ENCODE measurements around the gene GNA12.
"Not testable (repeated sequence)": the region's sequence is repeated elsewhere in the genome, so short reads cannot be mapped to it uniquely, and the experiment has no call there.

Gene GNA12

DNA sequence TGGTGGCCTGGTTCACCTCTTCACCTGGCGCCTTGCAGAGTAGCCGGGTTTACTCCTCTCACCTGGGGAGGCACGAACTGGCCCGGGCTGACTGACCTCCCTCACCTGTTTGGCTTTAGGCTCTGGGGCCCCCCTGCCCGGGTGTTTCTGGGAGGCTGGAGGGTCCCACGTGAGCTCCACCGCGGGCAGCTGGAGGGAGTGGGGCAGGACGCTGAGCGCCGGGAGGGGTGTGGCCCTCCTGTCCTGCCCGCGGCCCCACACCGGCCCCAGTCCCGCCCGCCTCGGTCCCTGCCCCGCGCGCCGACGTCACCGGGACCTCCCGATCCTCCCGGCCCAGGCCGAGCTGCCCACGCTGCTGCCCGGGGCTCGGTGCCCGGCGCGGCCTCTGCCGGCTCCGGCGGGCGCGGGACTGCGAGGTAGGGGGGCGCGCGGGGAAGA lies 156.2 kb downstream of the GNA12 start, which contains the start of gene AMZ1:
Gene AMZ1, plus strand, starts transcription at position 322 of the 438 bp plus-strand sequence. CDS start 12,250 bp downstream, outside the sequence.
- no peak for DNase-seq

DNA sequence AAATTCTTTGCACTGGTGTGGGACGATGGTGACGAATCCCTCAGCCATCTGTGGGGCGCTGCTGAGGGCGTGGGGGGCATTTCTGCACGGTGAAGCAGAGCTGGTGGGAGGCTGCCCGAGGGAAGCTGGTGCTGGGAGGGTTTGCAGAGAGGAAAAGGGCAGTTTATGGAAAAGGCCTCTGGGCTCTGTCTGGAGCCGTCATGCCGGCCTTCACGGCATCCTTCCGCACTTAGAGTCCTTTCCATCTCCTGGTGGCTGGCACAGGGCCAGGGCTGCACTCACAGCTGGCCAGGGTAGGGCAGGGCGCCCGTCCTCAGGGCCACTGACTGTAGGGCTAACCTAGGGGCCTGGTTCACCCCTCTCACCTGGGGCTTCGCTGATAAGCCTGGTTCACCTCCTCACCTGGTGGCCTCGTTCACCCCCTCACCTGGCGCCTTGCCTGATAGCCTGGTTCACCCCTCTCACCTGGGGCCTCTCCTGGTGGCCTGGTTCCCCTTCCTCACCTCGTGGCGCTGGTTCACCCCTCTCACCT lies 156.7 kb downstream of the GNA12 start:
- peak; percentile 50 for DNase-seq

DNA sequence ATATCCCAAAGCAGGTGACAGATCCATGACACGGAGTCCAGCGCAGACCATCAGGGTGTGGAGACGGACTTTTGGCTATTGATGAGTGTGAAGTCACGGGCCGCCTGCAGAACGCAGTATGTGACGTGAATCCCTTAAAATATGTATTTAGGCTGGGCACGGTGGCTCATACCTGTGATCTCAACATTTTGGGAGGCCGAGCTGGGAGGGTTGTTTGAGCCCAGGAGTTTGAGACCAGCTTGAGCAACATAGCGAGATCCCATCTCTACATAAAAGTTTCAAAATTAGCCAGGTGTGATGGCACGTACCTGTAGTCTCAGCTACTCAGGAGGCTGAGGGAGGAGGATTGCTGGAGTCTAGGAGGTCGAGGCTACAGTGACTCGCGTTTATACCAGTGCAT lies 158.0 kb downstream of the GNA12 start:
- no peak for DNase-seq

DNA sequence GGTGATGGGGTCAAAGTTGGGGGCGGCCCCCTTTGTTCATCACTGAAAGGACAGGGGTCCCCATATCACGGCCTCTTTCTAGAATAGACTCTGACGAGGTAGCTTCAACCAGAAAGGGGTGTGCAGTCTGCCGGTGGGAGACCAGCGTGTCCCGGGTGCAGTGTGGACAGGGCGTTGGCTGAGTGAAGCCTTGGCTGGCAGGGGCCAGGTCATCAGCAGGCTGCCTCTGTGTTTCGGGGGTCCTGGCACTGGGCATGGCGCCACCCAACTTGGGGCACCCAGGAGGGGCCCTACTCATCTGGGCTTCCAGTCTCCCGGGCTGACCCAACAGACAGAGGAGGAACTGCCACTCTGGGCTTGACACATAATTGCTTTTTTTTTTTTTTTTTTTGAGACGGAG lies 159.6 kb downstream of the GNA12 start:
- no peak for DNase-seq

DNA sequence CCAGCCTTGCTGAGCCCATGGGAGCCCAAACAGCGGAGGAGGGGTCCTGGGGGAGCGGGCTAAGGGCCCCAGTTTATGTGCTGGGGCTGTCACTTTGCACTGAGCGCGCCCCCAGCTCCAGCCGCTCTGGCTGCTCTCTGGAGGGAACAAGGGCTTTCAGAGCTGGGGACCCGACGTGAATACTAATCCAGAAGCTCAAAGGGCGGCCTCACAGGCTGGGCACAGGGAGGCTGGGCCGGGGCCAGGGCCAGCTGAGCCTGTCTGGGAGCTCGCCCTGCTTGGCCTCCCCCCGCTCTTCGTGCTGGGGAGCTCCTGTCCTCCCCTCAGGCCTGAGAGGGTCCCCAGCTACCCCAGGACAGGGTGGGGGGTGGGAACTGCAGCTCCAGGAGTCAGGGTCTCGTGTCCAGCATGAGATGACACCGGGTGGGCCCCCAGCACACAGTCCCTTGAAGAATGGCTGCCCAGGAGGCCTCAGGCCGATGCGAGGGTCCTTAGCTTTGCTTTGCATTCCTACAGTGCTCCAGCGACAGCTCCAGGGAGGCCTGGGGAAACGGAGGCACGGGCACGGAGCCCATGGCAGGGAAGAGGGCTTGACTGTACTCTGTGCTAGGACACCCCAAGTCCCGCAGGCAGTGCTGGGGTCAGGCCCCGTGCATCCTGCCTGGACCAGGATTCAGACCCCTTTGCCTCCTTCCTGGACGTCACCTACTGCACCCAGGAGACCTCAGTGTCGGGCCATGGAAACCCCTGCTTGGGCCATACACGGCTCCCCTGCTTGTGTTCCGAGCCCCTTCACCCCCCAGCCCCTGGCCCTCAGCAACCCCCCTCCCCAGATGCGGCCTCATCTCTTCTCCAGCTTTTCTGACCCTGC lies 161.9 kb downstream of the GNA12 start:
- no peak for DNase-seq

DNA sequence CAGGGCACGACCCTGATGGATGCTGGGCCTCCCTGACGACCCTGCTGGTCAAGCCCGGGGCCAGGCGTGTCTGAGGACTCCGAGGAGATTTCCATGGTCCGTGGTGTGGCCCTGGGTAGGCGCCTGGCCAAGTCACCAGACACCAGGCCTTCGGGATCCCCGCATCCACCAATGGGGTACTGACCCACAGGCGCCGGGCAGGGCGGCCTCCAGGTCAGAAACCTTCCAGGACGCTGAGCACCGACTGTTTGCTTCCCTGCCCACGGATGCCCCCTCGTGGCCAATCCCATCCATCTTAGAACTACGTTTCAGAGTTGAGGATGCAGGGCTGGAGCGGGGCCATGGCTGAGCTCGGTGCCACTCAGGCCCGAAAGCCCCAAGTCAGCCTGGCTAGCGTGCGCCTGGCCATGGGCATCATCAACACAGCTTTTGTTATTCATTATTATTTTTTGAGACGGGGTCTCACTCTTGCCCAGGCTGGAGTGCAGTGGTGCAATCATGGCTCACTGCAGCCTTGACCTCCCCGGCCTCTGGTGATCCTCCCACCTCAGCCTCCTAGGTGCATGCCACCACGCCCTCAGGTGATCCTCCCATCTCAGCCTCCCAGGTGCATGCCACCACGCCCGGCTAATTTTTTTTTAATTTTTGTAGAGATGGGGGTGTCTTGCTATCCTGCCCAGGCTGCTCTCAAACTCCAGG lies 163.2 kb downstream of the GNA12 start:
- peak; percentile 57 for DNase-seq

DNA sequence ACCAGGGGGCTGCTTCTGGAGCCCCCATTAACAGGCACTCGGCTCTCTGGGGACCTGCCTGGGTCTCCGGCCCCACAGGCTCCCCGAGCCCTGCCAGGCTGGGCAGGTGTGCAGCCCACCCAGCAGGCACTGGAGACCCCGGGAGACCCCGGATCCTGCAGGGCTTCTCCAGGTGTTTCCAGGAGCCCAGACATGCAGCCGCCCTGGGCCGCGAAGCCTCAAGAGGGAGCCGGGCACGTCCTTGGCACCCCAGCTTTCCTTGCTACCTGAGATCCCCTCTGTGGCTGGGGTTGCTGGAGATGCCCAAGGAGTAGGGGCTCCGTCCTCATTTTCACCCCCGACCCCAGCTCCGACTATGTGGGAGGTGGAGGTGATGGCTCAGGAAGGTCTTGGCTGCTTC lies 163.9 kb downstream of the GNA12 start:
- DNase-seq: no peak

DNA sequence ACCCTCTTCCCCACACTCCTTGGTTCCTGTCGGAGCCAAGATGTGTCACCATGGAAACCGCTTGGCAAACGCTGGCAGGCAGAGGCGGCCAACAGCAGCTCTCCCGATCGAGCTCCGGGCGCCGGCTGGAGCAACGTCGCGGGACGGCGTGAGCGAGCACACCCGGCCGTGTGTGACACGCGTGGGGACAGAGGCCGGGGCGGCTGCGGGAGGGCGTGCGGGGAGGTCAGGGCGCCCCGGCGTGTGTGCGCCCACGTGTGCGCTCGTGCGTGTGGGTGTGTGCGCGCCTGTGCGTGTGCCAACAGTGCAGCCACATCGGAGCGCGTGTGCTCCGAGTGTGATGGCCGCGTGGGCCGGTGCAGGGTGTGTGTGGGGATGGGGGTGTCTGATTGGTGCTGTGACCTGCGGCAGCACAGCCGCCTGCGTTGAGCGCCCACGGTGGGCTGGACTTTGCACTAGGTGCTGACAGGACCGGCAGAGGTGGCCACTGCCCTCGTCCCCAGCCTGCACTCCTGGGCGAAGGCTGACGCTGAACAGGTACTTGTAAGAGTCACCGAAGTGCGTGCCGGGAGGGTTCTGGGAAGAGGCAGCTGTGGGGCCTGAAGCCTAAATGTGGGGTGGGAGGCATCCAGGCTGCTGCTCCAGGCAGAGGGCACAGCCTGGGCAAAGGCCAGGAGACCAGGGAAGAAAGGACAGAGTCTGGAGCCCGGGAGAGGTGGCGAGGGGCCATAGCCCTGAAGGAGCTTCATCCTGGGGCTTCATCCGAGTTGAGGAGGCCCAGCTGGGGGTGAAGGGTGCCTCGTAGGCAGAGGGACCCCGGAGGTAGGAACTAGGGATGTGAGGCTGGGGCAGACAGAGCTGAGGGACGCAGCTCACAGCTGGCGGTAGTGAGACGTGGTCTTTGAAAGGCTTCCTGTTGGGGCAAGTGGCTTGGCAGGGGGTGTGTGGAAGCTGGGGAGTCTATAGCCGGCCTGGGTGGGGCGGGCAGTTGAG lies 164.7 kb downstream of the GNA12 start:
- not testable (repeated sequence) for DNase-seq

DNA sequence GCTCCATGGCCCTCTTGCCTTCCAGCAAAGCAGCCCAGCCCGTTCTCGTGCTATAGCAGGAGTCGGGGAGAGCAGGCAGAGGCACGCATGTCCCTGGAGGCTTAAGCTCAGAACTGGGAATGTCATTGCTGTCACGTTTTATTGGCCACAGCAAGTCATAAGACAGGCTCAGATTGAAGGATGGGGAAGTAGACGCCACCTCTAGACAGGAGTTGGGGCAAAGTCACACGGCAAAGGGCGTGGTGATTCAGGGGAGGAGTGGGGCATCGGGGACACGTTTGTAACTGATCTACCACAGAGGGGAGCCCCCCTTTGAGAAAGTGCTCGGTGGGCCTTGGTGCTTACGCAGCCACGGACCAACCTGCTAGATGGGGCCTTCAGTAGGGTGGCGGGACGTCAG lies 165.7 kb downstream of the GNA12 start:
- not testable (repeated sequence) for DNase-seq

Data from SHP77 treated with DMSO at 0.1 percent for 48 hours (cell line).